Aorta (tissue), 5 donors: ENCODE data around the gene FMNL1. TPM values are rescaled to one million over a fixed set of nuclear protein-coding genes. Genes with fewer than 3 reads are reported as not detected.
"Not testable (repeated sequence)": the region's sequence is repeated elsewhere in the genome, so short reads cannot be mapped to it uniquely, and the experiment has no call there.

Experiments used
- ATAC-seq: fragments of 200-7000 bp; cut with Tn5 transposase; one replicate; pipeline ENCODE4 v1.9.1; 2022; ENCODE audit warnings: moderate library complexity; ENCODE audit not compliant: low FRiP score
- DNase-seq, 2 donors: peaks; one replicate each; pipeline ENCODE4 v3.0.0-alpha.2; 2020
- H3K27ac ChIP-seq, 2 donors: one replicate each; pipeline ENCODE4 v1.5.1; 2013; ENCODE audit warnings: low read length in 2 of 2, mild to moderate bottlenecking in 2 of 2, moderate library complexity in 2 of 2, control low read depth in 1 of 2, inconsistent platforms in 1 of 2, low read depth in 1 of 2
- H3K27me3 ChIP-seq, 2 donors: one replicate each; pipeline ENCODE4 v1.6.1; 2013; ENCODE audit warnings: control low read depth in 1 of 2, low read length in 1 of 2, mild to moderate bottlenecking in 1 of 2, moderate library complexity in 1 of 2; ENCODE audit not compliant: insufficient read depth in 2 of 2, control insufficient read depth in 1 of 2
- H3K36me3 ChIP-seq, 2 donors: one replicate each; pipeline ENCODE4 v1.6.1; 2013; ENCODE audit warnings: control low read depth in 1 of 2, low read length in 1 of 2, mild to moderate bottlenecking in 1 of 2; ENCODE audit not compliant: insufficient read depth in 2 of 2, control insufficient read depth in 1 of 2
- H3K4me1 ChIP-seq, 2 donors: one replicate each; pipeline ENCODE4 v1.6.1; 2013; ENCODE audit warnings: low read length in 2 of 2, control low read depth in 1 of 2, mild to moderate bottlenecking in 1 of 2, moderate library complexity in 1 of 2; ENCODE audit not compliant: insufficient read depth in 2 of 2, control insufficient read depth in 1 of 2
- H3K4me3 ChIP-seq, 2 donors: one replicate each; pipeline ENCODE4 v1.5.1; 2013; ENCODE audit warnings: low read length in 2 of 2, control low read depth in 1 of 2, mild to moderate bottlenecking in 1 of 2
- H3K9me3 ChIP-seq: one replicate; pipeline ENCODE4 v1.6.1; 2013; ENCODE audit warnings: mild to moderate bottlenecking, low read length; ENCODE audit not compliant: control insufficient read depth
- WGBS, 2 donors: extraction: QIAGEN DNeasy Blood & Tissue Kit; methylation state at CpG; one replicate each; pipeline ENCODE4 v1.1.7; 2013; 5-methylcytosine and 5-hydroxymethylcytosine counted together
- intact Hi-C, 2 donors: fragments of 100-400 bp; cut with DNase I; formaldehyde crosslinking; loops; one replicate each; pipeline versions ENCODE4 v1.14.2 to v1.15.0; 2022
- polyA plus RNA-seq, 2 donors: library from polyadenylated mRNA; stranded (reverse); fragments of 200-250 nt; gene quantifications; one replicate each; pipeline ENCODE4 v1.2.3, GENCODE V29; 2013
- total RNA-seq, 2 donors: library from RNA; stranded (reverse); fragmentation: NEBNext Ultra II Directional; extraction: Animal tissue kit (Norgen Biotek cat#: 25700); gene quantifications; one replicate each; pipeline ENCODE4 v1.2.1, GENCODE V29; 2021
- donor health status: healthy with polysubstance abuse.
- donor health status: Bipolar disorder and iron deficiency.
- donor health status: DM: no; HTN: no; CAD: no.
- donor health status: DM: no; HTN: no; CAD: no.
- donor health status: DM: yes; HTN: yes; CAD: no.

The FMNL1 gene
- total and polyA plus RNA-seq, 4 donors = 2.2 to 51.7 (median 18.0) TPM

- H3K4me1 ChIP-seq = no peaks in the 10 kb centered on the region
- H3K27me3 ChIP-seq = no peaks in the 10 kb centered on the region
- peak overlapping the region in 1 of 2 donors; percentile 11 for H3K4me3 ChIP-seq
- DNase-seq = peak in 1 of 2 donors; percentile 78
- 6 to 7% methylated on average over 33 of the region's 33 CpGs for WGBS, 2 donors
- H3K36me3 ChIP-seq = no peaks in the 10 kb centered on the region
- intact Hi-C loops = no loop called here
- ATAC-seq = peak; percentile 2
- no peak overlapping the region for H3K27ac ChIP-seq
- no peaks in the 10 kb centered on the region for H3K9me3 ChIP-seq
Observed at GRCh38 chr17:45246861-45247428, 25.3 kb downstream of the FMNL1 start.

DNA sequence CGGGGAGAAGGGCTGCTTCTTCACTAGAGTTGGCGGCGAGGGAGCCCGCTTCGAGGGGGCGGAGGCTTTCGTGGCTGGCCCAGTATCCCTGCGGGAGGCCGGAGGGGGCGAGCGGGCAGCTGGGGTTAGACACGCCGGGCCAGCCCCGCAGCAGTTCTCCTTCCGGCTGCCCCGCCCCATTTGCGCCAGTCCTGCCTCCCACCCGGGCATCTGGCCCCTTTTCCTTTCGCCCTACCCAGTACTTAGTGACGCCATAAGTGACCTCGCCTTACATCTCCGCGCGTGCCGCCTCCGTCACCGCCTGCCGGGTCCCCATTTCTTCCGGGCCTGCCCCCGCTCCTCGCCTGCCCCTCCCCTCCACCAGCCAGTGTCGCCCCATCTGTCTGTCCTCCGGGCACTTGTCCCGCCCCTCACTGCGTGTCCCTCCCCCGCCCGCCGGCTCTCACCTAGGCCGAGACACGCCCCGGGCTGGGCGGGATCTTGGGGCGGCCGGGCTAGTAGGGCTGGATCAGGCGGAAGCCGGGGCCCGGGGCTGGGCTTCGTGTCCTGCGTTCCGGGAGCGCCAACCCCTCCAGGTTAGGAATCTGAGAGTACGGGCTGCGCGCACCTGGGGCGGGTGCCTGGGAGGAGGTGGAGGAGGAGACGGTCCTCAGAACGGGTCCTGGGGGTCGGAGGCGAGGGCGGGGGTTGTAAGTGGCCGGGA is 25.9 kb downstream of the FMNL1 start:
- intact Hi-C loops = no loop called here
- ATAC-seq (peak; percentile 74), DNase-seq (peak; percentile 89 to 91)
- no peaks in the 10 kb centered on the region for H3K9me3 ChIP-seq
- H3K27ac ChIP-seq = no peak overlapping the region
- no peaks in the 10 kb centered on the region for H3K36me3 ChIP-seq
- no peaks in the 10 kb centered on the region for H3K4me1 ChIP-seq
- WGBS, 2 donors = 2% methylated on average over 48 to 61 of the region's 61 CpGs
- peak overlapping the region; percentile 11 to 23 for H3K4me3 ChIP-seq
- H3K27me3 ChIP-seq = no peaks in the 10 kb centered on the region

- 40 to 42% methylated on average over 31 to 39 of the region's 39 CpGs for WGBS, 2 donors
- Histone ChIP-seq H3K4me1 (no peaks in the 10 kb centered on the region), H3K4me3 (peak overlapping the region in 1 of 2 donors; percentile 11), H3K9me3 (no peaks in the 10 kb centered on the region), H3K27me3 (no peaks in the 10 kb centered on the region), H3K36me3 (no peaks in the 10 kb centered on the region), H3K27ac (no peak overlapping the region)
- ATAC-seq = peak; percentile 4
- intact Hi-C loops = no loop called here
- DNase-seq = no peak
Observed at GRCh38 chr17:45248132-45248957, 26.7 kb downstream of the FMNL1 start.

DNA sequence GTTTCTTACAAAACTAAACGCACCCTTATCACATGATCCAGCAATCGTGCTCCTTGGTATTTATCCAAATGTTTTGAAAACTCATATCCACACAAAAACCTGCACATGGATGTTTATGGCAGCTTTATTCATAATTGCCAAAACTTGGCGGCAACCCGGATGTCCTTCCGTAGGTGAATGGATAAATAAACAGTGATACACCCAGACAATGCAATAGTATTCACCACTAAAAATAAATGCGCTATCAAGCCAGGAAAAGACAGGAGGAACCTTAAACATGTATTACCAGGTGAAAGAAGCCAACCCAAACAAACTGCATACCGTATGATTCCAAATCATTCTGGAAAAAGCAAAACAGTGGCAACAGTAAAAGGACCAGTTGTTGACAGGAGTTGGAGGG is 30.2 kb downstream of the FMNL1 start:
- no peaks in the 10 kb centered on the region for H3K9me3 ChIP-seq
- no peaks in the 10 kb centered on the region for H3K27me3 ChIP-seq
- 54 to 55% methylated on average over 7 of the region's 7 CpGs for WGBS, 2 donors
- ATAC-seq = no peak
- no peak overlapping the region for H3K4me3 ChIP-seq
- intact Hi-C loops = no loop called here
- H3K4me1 ChIP-seq = no peaks in the 10 kb centered on the region
- DNase-seq = no peak
- no peak overlapping the region for H3K27ac ChIP-seq
- H3K36me3 ChIP-seq = no peaks in the 10 kb centered on the region

- H3K9me3 ChIP-seq, ATAC-seq, H3K4me3 ChIP-seq, DNase-seq, H3K36me3 ChIP-seq, intact Hi-C loops, H3K27ac ChIP-seq, H3K27me3 ChIP-seq, H3K4me1 ChIP-seq: not testable (repeated sequence)
- WGBS, 2 donors = 94 to 96% methylated on average over 7 of the region's 7 CpGs
Observed at GRCh38 chr17:45253237-45253636, 31.6 kb downstream of the FMNL1 start.

DNA sequence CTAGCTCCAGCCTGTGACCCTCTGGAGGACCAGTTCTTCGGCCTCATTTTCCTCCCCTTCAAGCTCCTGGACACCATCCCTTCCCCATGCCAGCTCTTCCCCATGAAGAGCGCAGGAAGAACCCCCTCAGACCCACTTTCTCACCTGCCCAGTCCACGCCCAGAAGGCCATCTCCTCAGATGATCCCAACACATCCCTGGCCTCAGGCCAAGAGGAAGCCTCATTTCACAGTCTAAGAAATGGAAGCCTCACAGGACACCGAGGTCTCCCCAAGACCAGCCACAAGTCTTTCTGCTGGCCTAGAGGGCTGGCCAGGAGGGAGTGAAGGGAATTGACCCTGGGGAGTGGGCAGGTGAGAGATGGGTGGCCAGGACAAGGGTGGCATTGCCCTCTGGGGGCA is 32.2 kb downstream of the FMNL1 start:
- Histone ChIP-seq H3K36me3 (no peaks in the 10 kb centered on the region), H3K27me3 (no peaks in the 10 kb centered on the region), H3K4me3 (no peak overlapping the region), H3K27ac (no peak overlapping the region), H3K4me1 (no peaks in the 10 kb centered on the region), H3K9me3 (no peaks in the 10 kb centered on the region)
- intact Hi-C loops = no loop called here
- no peak for DNase-seq
- 95 to 97% methylated on average over 4 of the region's 4 CpGs for WGBS, 2 donors
- ATAC-seq = no peak

GRCh38 chr17:45255358-45255757 is 33.7 kb downstream of the FMNL1 start:
- Histone ChIP-seq H3K27ac (no peak overlapping the region), H3K4me3 (no peak overlapping the region), H3K36me3 (no peaks in the 10 kb centered on the region), H3K4me1 (no peaks in the 10 kb centered on the region), H3K9me3 (no peaks in the 10 kb centered on the region), H3K27me3 (no peaks in the 10 kb centered on the region)
- intact Hi-C loops = no loop called here
- WGBS, 2 donors = 97 to 98% methylated on average over 6 to 8 of the region's 8 CpGs
- DNase-seq (no peak), ATAC-seq (no peak)

DNA sequence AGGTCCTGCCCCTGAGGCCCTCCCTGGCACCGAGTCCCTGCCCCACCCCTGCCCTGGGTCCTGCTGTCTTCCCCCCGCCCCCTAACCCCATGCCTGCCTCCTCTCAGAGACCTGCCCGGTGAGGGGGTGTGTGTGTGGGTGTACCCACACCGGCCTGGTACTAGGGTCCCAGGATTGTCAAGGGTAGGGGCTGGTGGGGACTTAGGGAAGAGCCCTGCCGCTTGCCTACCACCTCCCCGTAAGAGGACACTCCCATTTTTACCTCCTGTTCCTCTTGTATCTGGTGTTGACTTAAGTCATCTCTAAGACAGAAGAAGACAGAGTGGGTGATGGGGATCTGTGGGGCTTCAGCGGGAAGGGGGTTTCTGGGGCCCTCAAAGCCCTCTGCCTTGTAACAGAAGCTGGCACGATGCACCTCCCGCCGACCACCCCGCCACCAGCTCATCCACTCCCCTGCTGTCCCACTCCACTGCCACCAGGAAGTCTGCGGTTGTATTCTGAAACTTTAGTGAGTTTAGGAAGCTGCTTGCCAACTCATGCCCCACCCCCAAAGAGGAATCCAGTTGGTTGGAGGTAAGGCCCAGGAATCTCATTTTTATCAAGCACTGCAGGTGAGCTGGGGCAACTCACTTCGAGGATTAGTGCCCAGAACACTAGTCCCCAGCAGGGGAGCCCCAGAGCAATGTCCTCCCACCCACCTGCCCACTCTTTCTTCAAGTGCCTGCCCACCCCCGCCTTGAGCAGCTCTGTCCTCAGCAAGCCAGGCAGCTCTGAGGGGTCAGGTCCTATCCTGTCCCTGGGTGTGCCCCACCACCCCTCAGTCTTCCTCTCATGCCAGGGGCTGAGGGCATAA is 34.7 kb downstream of the FMNL1 start:
- no peaks in the 10 kb centered on the region for H3K27me3 ChIP-seq
- no peak for ATAC-seq
- 84 to 86% methylated on average over 14 of the region's 14 CpGs for WGBS, 2 donors

More for the DNA sequence above, 34.7 kb downstream of the FMNL1 start:
- Histone ChIP-seq H3K4me1 (no peaks in the 10 kb centered on the region), H3K36me3 (no peaks in the 10 kb centered on the region), H3K27ac (no peak overlapping the region), H3K9me3 (no peaks in the 10 kb centered on the region), H3K4me3 (no peak overlapping the region)
- intact Hi-C loops = no loop called here
- DNase-seq = no peak
